Activated CD4-positive, alpha-beta T cell treated with anti-CD3 and anti-CD28 coated beads, Interleukin-2, amount 10 ng/mL, durations not matched to agents 24 days and 14 days (primary cell): ENCODE measurements around the gene ACTR8. TPM values are rescaled to one million over a fixed set of nuclear protein-coding genes. Genes with fewer than 3 reads are reported as not detected.

ENCODE experiments used
- DNase-seq: peaks from one replicate; pipeline ENCODE4 v3.0.0; 2022
- H3K27ac Mint-ChIP-seq: one replicate; pipeline ENCODE4 v1.8.0; 2022; ENCODE audit warnings: mild to moderate bottlenecking, mixed read lengths
- H3K27me3 Mint-ChIP-seq: one replicate; pipeline ENCODE4 v1.8.0; 2022; ENCODE audit warnings: mixed read lengths
- H3K36me3 Mint-ChIP-seq: one replicate; pipeline ENCODE4 v1.8.0; 2022; ENCODE audit warnings: low read depth, mild to moderate bottlenecking, mixed read lengths
- H3K4me1 Mint-ChIP-seq: one replicate; pipeline ENCODE4 v1.8.0; 2021; ENCODE audit warnings: mixed read lengths
- H3K4me3 Mint-ChIP-seq: one replicate; pipeline ENCODE4 v1.8.0; 2022; ENCODE audit warnings: mild to moderate bottlenecking, moderate library complexity, mixed read lengths
- H3K9me3 Mint-ChIP-seq: one replicate; pipeline ENCODE4 v1.8.0; 2021; ENCODE audit warnings: mixed read lengths
- intact Hi-C: fragments of 100-400 bp; cut with micrococcal nuclease; formaldehyde crosslinking; loops from one replicate; pipeline ENCODE4 v1.15.1; 2023
- total RNA-seq: library from RNA; stranded (reverse); gene quantifications from 2 replicates; pipeline ENCODE4 v1.2.3, GENCODE V29; 2022

ACTR8 gene
- total RNA-seq, 1 donor from 2014 or later: 46.7 TPM

- Mint-ChIP-seq H3K9me3 (no peaks in the 10 kb centered on the region), H3K27ac (no peak overlapping the region), H3K4me1 (no peaks in the 10 kb centered on the region), H3K4me3 (no peak overlapping the region), H3K27me3 (peaks cover 5% of the 10 kb centered on the region), H3K36me3 (no peaks in the 10 kb centered on the region)
- DNase-seq: no peak
- intact Hi-C loops: no loop called here
Observed at GRCh38 chr3:53820084-53820483, 61.9 kb downstream of the ACTR8 start.

- H3K36me3 Mint-ChIP-seq: no peaks in the 10 kb centered on the region
- no peaks in the 10 kb centered on the region for H3K4me1 Mint-ChIP-seq
- H3K27me3 Mint-ChIP-seq: no peaks in the 10 kb centered on the region
- H3K9me3 Mint-ChIP-seq: no peaks in the 10 kb centered on the region
- intact Hi-C loops: no loop called here
- no peak overlapping the region for H3K27ac Mint-ChIP-seq
- H3K4me3 Mint-ChIP-seq: no peak overlapping the region
- DNase-seq: no peak
Observed at GRCh38 chr3:53819163-53819868, 62.6 kb downstream of the ACTR8 start.

- Mint-ChIP-seq H3K4me3 (no peak overlapping the region), H3K27me3 (no peaks in the 10 kb centered on the region), H3K36me3 (no peaks in the 10 kb centered on the region), H3K9me3 (no peaks in the 10 kb centered on the region), H3K4me1 (no peaks in the 10 kb centered on the region), H3K27ac (no peak overlapping the region)
- intact Hi-C loops: no loop called here
- DNase-seq: no peak
Observed at GRCh38 chr3:53818221-53819162, 63.5 kb downstream of the ACTR8 start.

GRCh38 chr3:53817809-53818208 lies 64.1 kb downstream of the ACTR8 start:
- no peaks in the 10 kb centered on the region for H3K9me3 Mint-ChIP-seq
- no peaks in the 10 kb centered on the region for H3K36me3 Mint-ChIP-seq
- H3K27ac Mint-ChIP-seq: no peak overlapping the region
- intact Hi-C loops: no loop called here
- no peaks in the 10 kb centered on the region for H3K4me1 Mint-ChIP-seq
- no peak for DNase-seq
- no peaks in the 10 kb centered on the region for H3K27me3 Mint-ChIP-seq
- H3K4me3 Mint-ChIP-seq: no peak overlapping the region

GRCh38 chr3:53817211-53817610 lies 64.7 kb downstream of the ACTR8 start:
- no peak for DNase-seq
- H3K36me3 Mint-ChIP-seq: no peaks in the 10 kb centered on the region
- no peaks in the 10 kb centered on the region for H3K4me1 Mint-ChIP-seq
- H3K27ac Mint-ChIP-seq: no peak overlapping the region
- H3K4me3 Mint-ChIP-seq: no peak overlapping the region
- H3K9me3 Mint-ChIP-seq: no peaks in the 10 kb centered on the region
- intact Hi-C loops: no loop called here
- no peaks in the 10 kb centered on the region for H3K27me3 Mint-ChIP-seq

Other genes starting within 250 kb of the ACTR8 start
- 0.62 and 0.75 TPM in 2 replicates for gene CHDH, start 35.7 kb downstream of the ACTR8 start, total RNA-seq
- gene IL17RB, start 35.6 kb downstream of the ACTR8 start, total RNA-seq: 1.3 and 2.2 TPM in 2 replicates
- gene SELENOK, start 9.7 kb upstream of the ACTR8 start, total RNA-seq: 51.4 and 58.5 TPM in 2 replicates
- gene CACNA2D3, start 240.4 kb upstream of the ACTR8 start, total RNA-seq: not detected in 2 replicates